ENCODE measurements around the gene RAVER2.

DNA sequence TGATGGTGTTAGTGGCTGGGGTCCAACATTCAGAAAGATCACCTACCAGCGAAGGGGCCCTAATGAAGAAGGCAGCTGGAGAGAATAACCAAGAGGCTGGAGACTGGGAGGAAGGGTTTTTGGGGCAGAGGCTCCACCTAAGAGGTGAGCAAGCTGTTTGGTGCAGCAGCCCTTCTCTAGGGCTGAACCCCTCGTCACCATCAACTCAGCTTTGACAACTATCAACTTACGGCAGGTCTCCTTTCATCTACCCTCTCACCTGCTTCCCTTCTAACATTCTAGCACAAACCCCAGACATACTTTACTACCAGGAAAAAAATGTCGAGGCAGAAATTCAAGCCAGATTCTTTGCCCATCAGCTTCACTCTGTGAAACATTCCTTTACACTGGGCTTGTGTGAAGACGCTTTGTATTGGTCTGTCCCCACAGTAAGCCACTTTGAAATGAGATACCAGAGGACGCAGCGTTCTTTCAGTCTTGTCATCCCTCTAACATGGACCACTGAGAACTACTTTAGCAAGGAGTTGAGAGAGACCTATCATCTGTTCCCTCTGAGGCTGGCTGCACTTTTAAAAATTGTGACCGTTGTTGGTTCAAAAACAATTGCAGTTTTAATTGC lies 84.6 kb downstream of the RAVER2 start:
- TF ChIP-seq, protein P1, sequence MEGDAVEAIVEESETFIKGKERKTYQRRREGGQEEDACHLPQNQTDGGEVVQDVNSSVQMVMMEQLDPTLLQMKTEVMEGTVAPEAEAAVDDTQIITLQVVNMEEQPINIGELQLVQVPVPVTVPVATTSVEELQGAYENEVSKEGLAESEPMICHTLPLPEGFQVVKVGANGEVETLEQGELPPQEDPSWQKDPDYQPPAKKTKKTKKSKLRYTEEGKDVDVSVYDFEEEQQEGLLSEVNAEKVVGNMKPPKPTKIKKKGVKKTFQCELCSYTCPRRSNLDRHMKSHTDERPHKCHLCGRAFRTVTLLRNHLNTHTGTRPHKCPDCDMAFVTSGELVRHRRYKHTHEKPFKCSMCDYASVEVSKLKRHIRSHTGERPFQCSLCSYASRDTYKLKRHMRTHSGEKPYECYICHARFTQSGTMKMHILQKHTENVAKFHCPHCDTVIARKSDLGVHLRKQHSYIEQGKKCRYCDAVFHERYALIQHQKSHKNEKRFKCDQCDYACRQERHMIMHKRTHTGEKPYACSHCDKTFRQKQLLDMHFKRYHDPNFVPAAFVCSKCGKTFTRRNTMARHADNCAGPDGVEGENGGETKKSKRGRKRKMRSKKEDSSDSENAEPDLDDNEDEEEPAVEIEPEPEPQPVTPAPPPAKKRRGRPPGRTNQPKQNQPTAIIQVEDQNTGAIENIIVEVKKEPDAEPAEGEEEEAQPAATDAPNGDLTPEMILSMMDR (IDR thresholded peaks at IDR 0.05) = no peak
- TF ChIP-seq EZH2 (IDR thresholded peaks at IDR 0.05; ENCODE audit: borderline replicate concordance, insufficient read depth, low read depth, low read length, poor library complexity, severe bottlenecking) = no peak
